ENCODE measurements around the gene DPP6. TPM values are rescaled to one million over a fixed set of nuclear protein-coding genes. Genes with fewer than 3 reads are reported as not detected.

Gene DPP6
- total RNA-seq, 1 experiment from 2014 or later: not detected

DNA sequence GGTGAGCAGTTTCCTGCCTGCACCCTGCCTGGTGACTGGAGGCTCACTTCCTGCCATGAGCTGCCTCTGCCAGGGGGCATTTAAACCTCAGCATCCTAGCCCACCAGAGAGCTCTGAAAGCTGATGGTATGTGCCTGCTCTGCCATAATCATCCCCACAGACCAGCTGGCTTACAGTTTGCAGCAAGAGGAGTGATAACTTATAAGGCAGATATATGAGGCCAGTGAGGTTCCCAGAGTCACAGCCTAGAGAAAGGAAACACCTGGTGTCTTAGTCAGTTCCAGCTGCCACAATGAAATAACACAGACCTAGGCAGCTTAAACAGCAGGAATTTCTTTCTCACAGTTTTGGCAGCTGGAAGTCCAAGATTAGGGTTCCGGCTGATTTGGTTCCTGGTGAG is 718.8 kb downstream of the DPP6 start:
- in situ Hi-C loops (cut with HindIII; ENCODE audit: low pct_unique_long_range_greater_than_20kb, low sequenced_read_pairs): no loop called here
- DNase-seq (ENCODE audit: low read depth): no peak

DNA sequence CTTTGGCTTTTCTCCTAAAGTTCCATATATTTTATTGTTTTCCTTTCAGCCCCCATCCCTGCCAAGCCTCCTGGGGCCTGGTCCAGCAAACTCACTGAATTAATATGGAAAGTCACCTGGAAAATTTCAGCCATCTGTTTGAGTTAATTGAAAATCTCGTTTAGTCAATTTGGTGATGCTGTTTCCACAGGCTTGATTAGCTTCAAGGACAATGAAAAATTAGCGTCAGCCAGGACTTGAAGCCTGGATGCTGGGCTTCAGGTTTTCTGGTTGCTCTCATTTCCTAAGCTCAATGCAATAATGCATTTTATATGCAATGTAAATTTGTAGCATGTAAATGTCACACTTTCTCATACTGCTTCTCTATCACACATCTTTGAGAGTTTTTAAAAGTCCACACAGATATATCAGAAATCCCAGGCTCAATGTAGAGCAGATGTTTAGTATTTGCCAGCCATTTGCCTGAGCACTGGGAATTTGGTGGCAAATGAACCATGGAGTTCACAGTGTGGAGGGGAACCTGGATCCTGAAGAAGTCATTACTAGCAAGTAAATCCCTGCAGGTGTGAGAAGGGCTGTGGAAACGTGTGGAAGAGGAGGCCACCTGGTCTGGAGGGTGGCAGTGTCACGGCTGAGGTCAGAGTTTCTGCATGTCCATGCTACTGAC is 722.2 kb downstream of the DPP6 start:
- in situ Hi-C loops (cut with HindIII; ENCODE audit: low pct_unique_long_range_greater_than_20kb, low sequenced_read_pairs): no loop called here
- no peak for DNase-seq (ENCODE audit: low read depth)

DNA sequence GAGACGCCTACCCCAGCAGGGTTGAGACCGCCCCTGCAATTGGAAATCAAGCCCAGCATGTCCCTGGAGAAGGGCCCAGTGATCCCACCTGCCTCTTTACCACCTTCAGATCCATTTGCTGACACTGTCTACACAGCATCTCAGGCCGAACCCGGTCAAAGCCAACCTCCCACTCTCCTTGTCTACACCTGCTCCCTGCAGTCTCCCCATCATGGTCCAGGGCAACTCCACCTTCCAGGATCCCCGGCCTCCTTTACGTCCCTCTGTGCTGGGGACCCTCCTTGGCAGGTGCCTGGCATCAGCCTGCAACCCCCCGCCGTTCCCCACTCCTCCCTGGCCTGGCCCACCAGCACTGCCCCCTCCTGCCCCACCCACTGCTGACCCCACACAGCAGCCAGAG is 723.5 kb downstream of the DPP6 start:
- no peak for DNase-seq (ENCODE audit: low read depth)
- in situ Hi-C loops (cut with HindIII; ENCODE audit: low pct_unique_long_range_greater_than_20kb, low sequenced_read_pairs): no loop called here

DNA sequence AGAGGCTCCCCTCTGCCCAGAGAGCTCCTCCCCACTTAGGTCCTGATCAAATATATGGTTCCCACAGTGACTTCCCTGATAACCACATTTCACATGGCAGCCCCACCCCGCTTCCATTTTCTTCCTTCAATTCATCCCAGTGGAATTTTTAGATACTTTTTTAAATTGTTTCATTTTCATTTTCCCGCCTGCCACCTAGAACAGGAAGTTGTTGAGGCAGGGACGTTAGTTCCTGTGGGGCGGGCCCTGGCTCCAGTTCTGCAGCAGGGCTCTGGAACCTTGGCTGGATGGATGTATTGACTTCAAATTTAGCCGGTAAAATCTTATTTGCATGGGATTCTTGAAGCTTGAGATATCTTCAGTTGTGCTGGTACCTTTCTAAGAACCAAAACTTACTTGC is 724.2 kb downstream of the DPP6 start:
- in situ Hi-C loops (cut with HindIII; ENCODE audit: low pct_unique_long_range_greater_than_20kb, low sequenced_read_pairs): no loop called here
- no peak for DNase-seq (ENCODE audit: low read depth)

DNA sequence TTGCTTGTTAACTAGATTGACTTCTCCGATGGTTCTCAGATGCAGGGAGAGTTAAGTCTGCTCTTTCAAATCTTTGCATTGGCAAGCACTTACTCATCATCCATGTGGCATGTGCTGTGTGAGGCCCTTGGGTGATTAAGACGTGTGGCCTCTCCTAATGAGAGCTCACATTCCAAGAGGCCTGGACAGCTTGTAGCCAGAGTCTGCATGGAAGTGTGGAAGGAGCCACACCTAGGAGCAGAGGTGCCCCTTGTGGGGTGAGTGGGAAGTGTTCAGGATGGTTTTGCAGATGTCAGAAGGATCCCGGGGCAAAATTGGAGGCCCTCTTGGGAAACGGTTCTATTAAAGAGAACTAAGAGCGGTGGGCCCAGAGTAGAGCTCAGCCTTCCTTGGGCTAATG is 724.8 kb downstream of the DPP6 start:
- peak; percentile 45 for DNase-seq (ENCODE audit: low read depth)
- in situ Hi-C loops (cut with HindIII; ENCODE audit: low pct_unique_long_range_greater_than_20kb, low sequenced_read_pairs): no loop called here

DNA sequence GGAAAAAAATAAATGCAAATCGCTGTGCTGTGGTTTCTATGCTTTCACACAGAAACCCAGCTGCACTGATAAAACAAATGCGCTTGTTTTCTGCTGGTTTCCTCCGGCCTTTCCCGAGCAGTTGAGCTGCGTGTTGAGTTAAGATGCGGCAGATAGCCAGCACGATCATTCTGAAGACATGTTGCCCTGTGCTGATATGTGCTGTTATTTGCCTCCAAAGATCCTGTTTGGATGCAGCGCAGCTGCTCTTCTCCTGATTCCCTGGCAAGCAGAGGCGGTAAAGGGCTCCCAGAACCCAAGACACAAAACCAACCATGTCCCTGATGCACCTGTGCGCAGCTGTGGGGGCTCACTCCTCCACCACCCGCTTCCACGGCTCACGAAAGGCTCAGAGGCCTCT is 725.3 kb downstream of the DPP6 start:
- in situ Hi-C loops (cut with HindIII; ENCODE audit: low pct_unique_long_range_greater_than_20kb, low sequenced_read_pairs): no loop called here
- no peak for DNase-seq (ENCODE audit: low read depth)

DNA sequence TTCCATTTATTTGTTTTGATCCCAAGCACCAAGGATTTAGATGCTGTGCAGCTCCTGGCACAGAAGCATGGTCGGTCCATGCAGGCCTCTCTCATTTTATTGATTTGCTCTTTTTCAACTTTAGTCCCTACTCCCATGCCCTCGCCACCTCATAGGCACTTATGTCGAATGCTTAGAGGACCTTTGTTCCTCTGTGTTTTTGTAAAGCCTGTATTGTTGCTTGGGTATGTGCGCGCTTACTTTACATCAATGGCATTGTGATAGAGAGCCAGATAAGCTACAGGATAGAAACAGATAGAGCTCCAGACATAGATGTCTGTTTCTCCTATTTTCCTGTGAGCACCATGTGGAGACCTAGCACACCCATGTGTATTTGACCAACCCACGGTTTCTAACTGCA is 725.7 kb downstream of the DPP6 start:
- DNase-seq (ENCODE audit: low read depth): no peak
- in situ Hi-C loops (cut with HindIII; ENCODE audit: low pct_unique_long_range_greater_than_20kb, low sequenced_read_pairs): no loop called here

DNA sequence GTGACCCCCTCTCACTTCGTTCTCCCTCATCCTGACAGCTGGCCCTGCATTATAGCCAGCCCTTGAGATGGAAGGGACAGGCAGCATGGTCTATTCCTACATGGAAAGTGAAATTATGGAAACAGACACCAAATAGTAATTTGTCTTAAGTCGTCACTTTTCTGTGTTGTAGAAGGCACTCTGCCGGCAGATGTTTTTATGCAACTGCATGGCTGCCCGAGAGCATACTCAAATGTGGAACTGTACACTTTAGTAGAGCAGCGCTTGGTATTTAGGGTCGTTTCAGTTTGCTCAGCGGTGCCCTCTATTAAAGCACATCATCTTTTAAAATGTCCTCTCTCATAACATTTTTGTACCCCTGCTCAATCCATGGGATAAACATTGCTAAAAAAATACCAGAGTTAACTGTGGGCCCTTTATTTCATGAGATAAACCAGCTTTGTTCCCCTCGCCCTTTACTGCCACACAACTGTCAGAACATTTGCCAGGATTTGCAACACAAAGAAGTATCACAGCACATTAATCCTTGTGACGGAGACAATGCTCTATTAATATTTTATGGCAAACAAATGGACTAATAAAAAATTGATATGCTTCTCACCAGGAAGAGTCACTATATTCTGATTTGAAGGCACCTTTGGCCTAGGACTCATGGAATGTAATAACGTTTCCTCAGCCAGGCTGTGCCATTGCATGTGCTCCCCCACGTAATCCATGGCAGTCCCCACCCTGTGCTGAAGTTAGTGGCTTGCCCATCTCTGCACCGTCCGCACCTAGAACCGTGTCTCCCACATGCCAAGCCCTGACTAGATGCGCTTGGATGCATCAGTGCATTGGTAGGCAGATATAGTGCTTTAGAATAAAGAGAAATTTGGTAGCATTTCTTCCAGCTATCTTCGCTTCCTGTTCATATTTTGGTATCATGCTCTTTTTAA is 729.4 kb downstream of the DPP6 start:
- DNase-seq (ENCODE audit: low read depth): no peak
- in situ Hi-C loops (cut with HindIII; ENCODE audit: low pct_unique_long_range_greater_than_20kb, low sequenced_read_pairs): no loop called here

DNA sequence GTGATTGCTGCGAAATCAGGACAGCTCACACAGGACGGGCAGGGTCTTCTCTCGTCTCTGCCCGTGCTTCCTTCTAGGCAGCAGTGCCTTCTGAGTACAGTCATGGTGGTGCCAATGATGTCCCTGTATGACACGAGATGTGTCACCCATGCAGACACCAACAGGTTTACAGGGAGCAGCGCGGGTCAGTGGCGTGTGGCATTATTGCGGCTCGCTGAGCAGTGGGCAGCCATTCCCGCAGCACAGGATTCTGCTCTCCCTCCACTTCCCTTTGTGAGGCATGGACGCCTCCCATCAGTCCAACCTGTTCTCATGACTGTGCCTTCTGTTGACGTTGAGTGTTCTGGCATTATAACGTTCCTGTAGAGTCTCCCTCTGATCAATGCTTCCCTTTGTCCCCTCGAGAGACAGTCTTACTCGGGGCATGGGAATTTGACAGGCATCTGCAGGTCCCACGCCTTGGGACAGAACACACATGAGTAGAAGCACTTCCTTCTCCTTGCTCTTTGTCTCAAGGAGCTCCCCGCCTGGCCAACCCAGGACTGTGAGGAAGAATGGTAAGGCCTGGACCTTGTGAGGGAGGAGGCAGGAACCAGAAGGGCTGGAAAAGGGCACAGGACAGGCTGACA is 731.2 kb downstream of the DPP6 start:
- in situ Hi-C loops (cut with HindIII; ENCODE audit: low pct_unique_long_range_greater_than_20kb, low sequenced_read_pairs): no loop called here
- no peak for DNase-seq (ENCODE audit: low read depth)

DNA sequence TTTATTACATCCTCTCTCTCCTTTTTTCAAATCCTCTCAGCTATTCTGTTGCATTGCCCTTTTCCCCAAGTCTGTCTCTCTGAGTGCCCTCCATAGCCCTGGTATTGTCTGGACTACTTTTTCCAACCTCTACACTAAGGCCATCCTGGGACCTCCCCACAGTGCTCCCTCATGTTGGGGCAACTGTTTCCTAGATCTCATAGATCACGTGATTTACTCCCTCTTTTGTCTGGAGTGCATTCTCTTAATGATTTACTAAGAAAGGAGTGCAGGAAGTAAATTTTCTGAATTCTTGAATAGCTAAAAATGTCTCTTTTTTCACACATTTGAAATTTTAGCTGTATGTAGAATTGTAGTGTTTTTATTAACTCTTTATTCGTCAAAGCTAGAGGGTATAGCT is 733.7 kb downstream of the DPP6 start:
- in situ Hi-C loops (cut with HindIII; ENCODE audit: low pct_unique_long_range_greater_than_20kb, low sequenced_read_pairs): no loop called here
- DNase-seq (ENCODE audit: low read depth): no peak

DNA sequence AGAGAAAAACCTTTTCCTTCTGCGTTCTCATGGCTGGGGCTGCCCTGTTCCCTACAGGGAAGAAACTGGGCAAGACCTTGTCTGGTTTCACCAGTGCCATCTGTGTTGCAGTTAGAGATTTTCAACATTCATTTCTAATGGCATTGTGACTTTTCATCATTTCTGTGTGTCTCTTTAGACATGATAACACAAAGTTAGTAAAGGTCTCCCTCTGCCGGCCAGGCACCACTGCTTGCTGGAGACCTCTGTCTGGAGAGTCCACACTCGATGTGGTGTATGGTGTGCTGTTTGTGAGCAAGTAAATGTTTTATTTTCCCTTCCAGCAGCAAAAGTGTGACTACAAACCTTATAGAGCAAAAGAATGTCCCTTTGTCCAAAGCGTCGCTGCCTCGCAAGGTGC is 737.2 kb downstream of the DPP6 start:
- in situ Hi-C loops (cut with HindIII; ENCODE audit: low pct_unique_long_range_greater_than_20kb, low sequenced_read_pairs): no loop called here
- DNase-seq (ENCODE audit: low read depth): no peak

DNA sequence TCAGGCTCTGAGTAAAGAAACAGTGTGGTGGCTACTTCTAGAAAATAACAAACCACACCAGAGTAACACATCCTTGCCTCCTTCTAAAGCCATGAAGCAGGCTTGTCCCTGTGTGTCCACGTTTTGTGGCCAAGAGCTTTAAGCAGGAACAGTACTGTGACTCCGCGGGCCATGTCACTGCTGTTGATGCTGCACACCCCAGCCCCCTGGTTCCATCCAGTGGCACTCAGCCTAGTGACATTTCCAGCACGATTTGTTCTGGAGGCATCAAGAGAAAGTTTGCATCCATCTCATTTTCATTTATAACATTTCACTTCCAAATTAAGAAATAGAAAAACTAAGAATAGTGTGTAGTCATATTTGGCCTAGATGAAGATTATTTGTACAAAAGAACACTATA is 739.4 kb downstream of the DPP6 start:
- DNase-seq (ENCODE audit: low read depth): no peak
- in situ Hi-C loops (cut with HindIII; ENCODE audit: low pct_unique_long_range_greater_than_20kb, low sequenced_read_pairs): no loop called here

DNA sequence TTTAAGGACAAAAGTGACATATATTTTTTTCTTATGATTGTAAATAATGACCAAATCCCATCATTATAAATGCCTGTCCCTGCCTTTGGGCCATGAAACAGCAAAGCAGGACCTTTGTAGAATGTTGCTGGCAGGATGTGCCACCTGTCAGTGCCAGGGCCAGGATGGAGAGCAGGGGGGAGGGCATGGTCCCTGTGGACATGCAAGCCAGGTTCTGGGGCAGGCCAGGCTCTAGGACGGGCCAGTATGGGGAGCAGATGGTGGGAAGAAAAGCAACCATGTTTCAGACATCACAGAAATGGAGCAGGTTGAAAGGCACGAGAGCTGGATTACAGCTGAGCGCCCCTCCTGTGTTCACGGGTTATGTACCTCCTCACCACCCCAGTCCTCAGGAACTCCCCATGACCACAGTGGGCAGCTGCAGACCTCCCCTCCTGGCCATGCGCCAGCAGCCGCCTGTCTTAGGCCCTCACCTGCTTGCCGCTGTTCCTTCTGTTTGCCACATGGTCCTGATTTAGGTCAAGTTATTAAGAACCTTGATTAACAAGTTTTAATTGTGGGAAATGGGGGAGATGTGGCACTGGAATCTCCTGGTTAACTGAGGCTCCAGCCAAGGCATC is 740.3 kb downstream of the DPP6 start:
- in situ Hi-C loops (cut with HindIII; ENCODE audit: low pct_unique_long_range_greater_than_20kb, low sequenced_read_pairs): no loop called here
- DNase-seq (ENCODE audit: low read depth): no peak

DNA sequence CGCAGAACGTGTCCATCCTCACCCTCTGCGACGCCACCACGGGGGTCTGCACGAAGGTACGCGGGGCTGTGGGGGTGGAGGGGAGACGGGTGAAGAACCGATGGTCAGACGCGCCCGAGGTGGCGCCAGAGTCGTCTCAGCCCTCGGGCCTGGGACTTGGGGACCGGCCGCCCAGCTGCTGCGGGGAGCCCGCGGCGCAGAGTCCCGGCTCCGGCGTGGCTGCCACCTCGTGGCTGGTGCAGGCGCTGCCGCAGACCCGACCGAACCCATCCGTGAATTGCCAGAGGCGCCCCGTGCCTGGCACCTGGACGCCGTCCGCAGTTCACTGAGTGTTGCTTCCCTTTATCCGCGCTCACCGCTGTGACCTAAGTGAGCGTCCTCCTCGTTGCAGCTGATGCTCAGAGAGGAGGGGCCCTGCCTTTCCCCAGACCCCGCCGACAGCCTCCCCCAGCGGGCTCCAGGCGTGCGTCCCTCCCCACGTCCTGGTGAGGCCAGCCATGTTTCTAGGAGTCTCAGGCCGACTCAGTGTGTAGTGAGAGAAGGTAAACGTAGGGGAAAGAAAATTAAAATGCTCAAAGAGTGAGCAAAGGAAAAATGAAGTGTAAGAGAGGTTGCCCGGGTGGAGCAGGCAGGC is 742.1 kb downstream of the DPP6 start:
- in situ Hi-C loops (cut with HindIII; ENCODE audit: low pct_unique_long_range_greater_than_20kb, low sequenced_read_pairs): no loop called here
- DNase-seq (ENCODE audit: low read depth): no peak

DNA sequence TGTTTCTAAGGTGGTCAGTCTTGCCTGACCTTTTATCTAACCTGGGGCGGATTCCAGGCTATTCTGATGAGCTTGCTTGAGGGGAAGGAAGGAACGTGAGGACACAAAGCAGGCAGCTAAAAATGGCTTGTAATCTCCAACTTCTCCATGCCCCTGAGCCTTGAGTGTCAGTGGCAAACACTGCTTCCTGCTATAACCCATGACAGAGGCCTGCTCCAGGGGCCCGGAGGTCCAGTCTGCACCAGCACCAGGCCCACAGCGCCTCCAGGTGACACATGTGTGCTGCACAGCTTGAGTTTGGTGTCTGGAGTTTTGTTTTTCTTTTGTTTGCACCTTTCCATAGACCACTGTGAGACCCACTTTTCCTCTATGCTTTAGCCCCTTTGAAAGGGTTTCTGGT is 742.8 kb downstream of the DPP6 start:
- in situ Hi-C loops (cut with HindIII; ENCODE audit: low pct_unique_long_range_greater_than_20kb, low sequenced_read_pairs): no loop called here
- no peak for DNase-seq (ENCODE audit: low read depth)

DNA sequence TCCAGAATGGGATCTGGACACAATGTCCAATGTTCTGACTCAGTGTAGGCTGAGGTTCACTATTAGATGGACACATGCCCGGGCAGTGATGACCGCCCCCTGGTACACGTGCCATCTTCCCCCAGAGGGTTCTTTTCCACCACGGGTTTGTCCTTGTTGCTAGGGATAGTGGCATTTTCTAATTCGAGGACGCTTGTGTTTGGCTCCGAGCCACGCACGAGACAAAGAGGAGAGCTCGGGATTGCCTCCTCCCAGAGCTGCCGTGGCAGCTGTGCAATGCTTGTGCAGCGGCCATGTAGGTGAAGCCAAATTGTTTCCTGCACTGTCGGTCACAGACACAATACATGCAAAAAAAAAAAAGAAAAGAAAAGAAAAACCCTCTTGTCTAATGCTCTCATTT is 743.2 kb downstream of the DPP6 start:
- in situ Hi-C loops (cut with HindIII; ENCODE audit: low pct_unique_long_range_greater_than_20kb, low sequenced_read_pairs): no loop called here
- no peak for DNase-seq (ENCODE audit: low read depth)

DNA sequence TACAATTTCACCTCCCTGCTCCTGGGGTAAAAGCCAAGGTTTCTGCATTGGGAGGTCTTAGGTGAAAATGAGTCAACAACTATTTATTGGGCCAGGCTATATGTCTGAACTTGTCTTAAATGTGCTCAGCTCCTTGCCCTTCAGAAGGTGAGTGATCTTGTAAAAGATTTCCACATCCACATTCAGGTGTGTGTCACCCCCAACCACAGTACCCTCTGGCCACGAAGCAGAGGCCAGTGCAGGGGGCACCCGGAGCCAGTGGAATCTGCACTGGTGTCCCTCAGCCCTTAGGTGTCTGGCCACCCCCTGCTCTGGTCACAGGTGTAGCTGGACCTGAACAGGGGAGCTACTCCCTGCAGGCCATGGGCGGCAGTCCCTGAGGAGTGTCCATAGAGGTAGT is 752.3 kb downstream of the DPP6 start:
- in situ Hi-C loops (cut with HindIII; ENCODE audit: low pct_unique_long_range_greater_than_20kb, low sequenced_read_pairs): no loop called here

DNA sequence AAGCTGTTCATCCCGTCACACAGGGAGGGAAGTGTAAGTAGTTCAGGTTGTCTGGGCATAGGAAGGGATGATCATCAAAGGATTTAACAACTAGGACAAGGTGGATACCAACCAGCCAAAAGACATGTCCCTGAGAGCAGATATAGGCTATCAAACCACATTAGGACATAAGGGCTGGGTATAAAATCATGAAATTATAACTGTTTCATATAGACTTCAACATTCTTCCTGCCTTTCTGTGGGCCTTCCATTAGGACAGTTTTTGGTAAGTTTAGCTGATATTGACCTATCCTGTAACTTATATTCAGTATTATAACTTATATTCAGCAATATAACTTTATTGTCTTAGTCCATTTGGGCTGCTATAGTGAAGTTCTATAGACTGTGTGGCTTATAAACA is 759.8 kb downstream of the DPP6 start:
- DNase-seq (ENCODE audit: low read depth): no peak
- in situ Hi-C loops (cut with HindIII; ENCODE audit: low pct_unique_long_range_greater_than_20kb, low sequenced_read_pairs): no loop called here

More for the DNA sequence above, 752.3 kb downstream of the DPP6 start:
- no peak for DNase-seq (ENCODE audit: low read depth)
